ENCODE measurements around the gene SELENOS.

SELENOS gene

DNA sequence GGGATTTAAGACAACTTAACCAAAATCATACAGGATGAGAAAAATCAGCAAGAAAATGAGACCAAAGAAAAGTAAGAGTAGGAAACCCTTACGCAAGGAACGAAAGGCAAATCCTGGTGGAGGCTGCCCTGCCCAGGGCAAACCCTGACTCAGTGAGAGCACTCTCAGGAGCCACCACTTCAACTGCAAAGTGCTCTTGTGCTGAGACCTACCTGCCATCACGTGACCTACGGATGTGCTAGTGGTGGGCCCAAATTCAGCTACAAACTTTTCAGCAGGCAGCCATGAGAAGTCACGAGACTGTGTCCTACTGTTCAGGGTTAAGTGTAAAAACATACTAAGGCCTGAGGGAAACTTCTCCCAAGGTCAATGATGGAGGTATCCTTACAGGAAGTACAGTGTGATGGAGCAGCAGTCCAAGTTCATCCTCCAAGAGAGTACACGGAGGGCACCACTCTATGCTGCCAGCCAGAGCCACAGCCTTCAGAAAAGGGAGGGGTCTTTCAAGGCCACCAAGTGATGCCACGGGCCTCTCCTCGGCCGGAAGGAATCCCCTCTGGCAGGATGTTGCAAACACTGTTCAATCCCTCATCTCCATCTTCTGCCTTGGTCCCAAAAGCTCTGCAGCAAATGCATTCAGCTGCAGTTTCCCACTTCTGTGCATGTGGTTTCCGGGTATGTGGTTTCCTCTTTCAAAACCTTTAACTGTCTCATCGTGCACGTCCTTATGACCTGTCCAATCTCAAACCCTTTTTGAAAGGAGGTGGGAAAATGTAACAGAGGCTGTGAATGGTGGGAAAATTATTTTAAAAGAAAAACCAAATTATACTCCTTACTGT, 34.9 kb downstream of the SELENOS start:
- Histone ChIP-seq H3K27ac (no peak overlapping the region), H2AFZ (no peak overlapping the region), H3K79me2 (peaks cover 21% of the 10 kb centered on the region), H3K4me3 (ENCODE audit: low read depth, low read length) (no peak overlapping the region), H3K4me1 (peaks cover 6% of the 10 kb centered on the region), H3K4me2 (ENCODE audit: low read length) (no peak overlapping the region), H3K9ac (no peak overlapping the region), H3K36me3 (ENCODE audit: control insufficient read depth, insufficient read depth, low read length) (no peaks in the 10 kb centered on the region), H3K9me3 (ENCODE audit: control insufficient read depth, low read length) (no peaks in the 10 kb centered on the region), H3K27me3 (ENCODE audit: control insufficient read depth, insufficient read depth, low read length) (no peaks in the 10 kb centered on the region)
- TF ChIP-seq, protein P1, sequence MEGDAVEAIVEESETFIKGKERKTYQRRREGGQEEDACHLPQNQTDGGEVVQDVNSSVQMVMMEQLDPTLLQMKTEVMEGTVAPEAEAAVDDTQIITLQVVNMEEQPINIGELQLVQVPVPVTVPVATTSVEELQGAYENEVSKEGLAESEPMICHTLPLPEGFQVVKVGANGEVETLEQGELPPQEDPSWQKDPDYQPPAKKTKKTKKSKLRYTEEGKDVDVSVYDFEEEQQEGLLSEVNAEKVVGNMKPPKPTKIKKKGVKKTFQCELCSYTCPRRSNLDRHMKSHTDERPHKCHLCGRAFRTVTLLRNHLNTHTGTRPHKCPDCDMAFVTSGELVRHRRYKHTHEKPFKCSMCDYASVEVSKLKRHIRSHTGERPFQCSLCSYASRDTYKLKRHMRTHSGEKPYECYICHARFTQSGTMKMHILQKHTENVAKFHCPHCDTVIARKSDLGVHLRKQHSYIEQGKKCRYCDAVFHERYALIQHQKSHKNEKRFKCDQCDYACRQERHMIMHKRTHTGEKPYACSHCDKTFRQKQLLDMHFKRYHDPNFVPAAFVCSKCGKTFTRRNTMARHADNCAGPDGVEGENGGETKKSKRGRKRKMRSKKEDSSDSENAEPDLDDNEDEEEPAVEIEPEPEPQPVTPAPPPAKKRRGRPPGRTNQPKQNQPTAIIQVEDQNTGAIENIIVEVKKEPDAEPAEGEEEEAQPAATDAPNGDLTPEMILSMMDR (IDR thresholded peaks at IDR 0.05) = no peak

DNA sequence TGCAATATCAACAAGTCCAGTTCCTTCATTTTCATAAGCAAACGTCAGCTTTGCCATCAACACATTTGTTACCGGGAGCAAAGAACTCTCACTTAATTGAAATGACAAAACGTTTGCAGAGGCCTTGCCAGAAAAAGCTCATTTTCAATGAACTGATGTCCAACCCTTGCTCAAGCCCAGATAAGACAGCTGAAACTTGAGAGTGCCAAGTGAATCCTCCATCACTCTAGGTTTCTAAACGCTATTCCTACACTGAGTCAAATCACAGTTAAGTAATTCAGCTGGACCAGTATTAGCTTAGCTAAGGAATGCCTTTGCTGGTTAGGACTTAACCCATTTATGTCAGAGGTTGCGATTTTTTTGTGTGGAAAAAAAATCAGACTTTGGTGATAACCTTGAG, 36.9 kb downstream of the SELENOS start:
- TF ChIP-seq, protein P1 (IDR thresholded peaks at IDR 0.05) = no peak
- no peaks in the 10 kb centered on the region for H3K4me1 ChIP-seq
- H3K27ac ChIP-seq = no peak overlapping the region

DNA sequence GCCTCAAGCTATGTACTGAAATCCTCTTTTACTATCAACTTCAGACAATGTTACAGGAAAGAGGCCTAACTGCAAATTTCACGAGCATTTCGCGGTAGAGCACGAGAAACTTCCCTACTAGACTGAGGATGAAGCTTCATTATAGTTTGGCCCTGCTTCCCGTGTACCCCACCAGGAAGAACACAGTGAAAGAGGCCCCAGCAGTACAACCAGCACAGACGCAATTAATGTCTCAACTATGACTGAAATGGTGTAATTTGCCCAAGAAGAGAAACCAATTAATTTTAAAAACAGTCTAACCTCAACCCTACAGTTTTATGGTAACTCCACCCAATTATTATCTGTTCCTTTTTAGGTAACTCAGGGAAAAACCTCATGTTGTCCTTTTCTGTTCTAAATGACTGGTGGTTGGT, 37.6 kb downstream of the SELENOS start:
- no peaks in the 10 kb centered on the region for H3K4me1 ChIP-seq
- H3K9ac ChIP-seq = no peak overlapping the region

More for the DNA sequence above, 36.9 kb downstream of the SELENOS start:
- H2AFZ ChIP-seq = no peak overlapping the region
- no peaks in the 10 kb centered on the region for H3K36me3 ChIP-seq (ENCODE audit: control insufficient read depth, insufficient read depth, low read length)
- no peak overlapping the region for H3K4me3 ChIP-seq (ENCODE audit: low read depth, low read length)
- H3K4me2 ChIP-seq (ENCODE audit: low read length) = no peak overlapping the region
- H3K79me2 ChIP-seq = peaks cover 18% of the 10 kb centered on the region
- H3K9me3 ChIP-seq (ENCODE audit: control insufficient read depth, low read length) = no peaks in the 10 kb centered on the region
- H3K9ac ChIP-seq = no peak overlapping the region
- H3K27me3 ChIP-seq (ENCODE audit: control insufficient read depth, insufficient read depth, low read length) = no peaks in the 10 kb centered on the region

DNA sequence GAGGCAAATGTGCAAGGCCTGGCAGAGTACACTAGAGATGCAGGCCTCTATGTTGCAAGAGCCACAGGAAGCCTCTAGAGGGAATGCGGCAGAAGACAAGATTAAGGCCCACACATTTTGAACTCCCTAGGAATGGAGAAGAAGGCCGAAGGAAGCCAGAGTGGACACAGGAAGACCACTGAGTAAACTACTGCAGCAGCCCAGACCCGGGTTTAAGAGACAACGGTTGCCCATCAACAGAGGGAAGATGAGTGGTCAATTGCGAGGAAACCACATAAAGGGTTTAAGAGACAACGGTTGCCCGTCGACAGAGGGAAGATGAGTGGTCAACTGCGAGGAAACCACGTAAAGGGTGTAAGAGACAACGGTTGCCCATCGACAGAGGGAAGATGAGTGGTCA, 40.0 kb downstream of the SELENOS start:
- no peaks in the 10 kb centered on the region for H3K36me3 ChIP-seq (ENCODE audit: control insufficient read depth, insufficient read depth, low read length)
- no peak overlapping the region for H2AFZ ChIP-seq
- TF ChIP-seq, protein P1 (IDR thresholded peaks at IDR 0.05) = no peak
- no peak overlapping the region for H3K4me2 ChIP-seq (ENCODE audit: low read length)
- H3K9me3 ChIP-seq (ENCODE audit: control insufficient read depth, low read length) = no peaks in the 10 kb centered on the region
- no peaks in the 10 kb centered on the region for H3K4me1 ChIP-seq
- H3K4me3 ChIP-seq (ENCODE audit: low read depth, low read length) = no peak overlapping the region
- H3K79me2 ChIP-seq = peaks cover 39% of the 10 kb centered on the region
- no peak overlapping the region for H3K9ac ChIP-seq
- no peaks in the 10 kb centered on the region for H3K27me3 ChIP-seq (ENCODE audit: control insufficient read depth, insufficient read depth, low read length)
- H3K27ac ChIP-seq = no peak overlapping the region

More for the DNA sequence above, 37.6 kb downstream of the SELENOS start:
- H3K36me3 ChIP-seq (ENCODE audit: control insufficient read depth, insufficient read depth, low read length) = no peaks in the 10 kb centered on the region
- no peaks in the 10 kb centered on the region for H3K27me3 ChIP-seq (ENCODE audit: control insufficient read depth, insufficient read depth, low read length)
- peaks cover 23% of the 10 kb centered on the region for H3K79me2 ChIP-seq
- no peak overlapping the region for H3K27ac ChIP-seq
- no peak overlapping the region for H3K4me2 ChIP-seq (ENCODE audit: low read length)
- H3K9me3 ChIP-seq (ENCODE audit: control insufficient read depth, low read length) = no peaks in the 10 kb centered on the region
- TF ChIP-seq, protein P1 (IDR thresholded peaks at IDR 0.05) = no peak
- no peak overlapping the region for H3K4me3 ChIP-seq (ENCODE audit: low read depth, low read length)
- H2AFZ ChIP-seq = no peak overlapping the region
